HCT116 (cell line): ENCODE measurements around the gene GNAT1. TPM values are rescaled to one million over a fixed set of nuclear protein-coding genes. Genes with fewer than 3 reads are reported as not detected.

ENCODE experiments used
- ATAC-seq: fragments of 200-7000 bp; cut with Tn5 transposase; 2 replicates; pipeline ENCODE4 v1.9.1; 2020; ENCODE audit warnings: mild to moderate bottlenecking, moderate library complexity
- BruUV-seq: library from RNA; stranded (reverse); fragments of 400-500 nt; replicated peaks from 2 replicates; lab custom pipeline; 2021; lab: Mats Ljungman, UMichigan
- CTCF ChIA-PET: fragments of 300-600 bp; sonication (Branson Sonifier 250); formaldehyde crosslinking; loops from one replicate; lab custom pipeline; 2021; ENCODE audit warnings: antibody characterized with exemption; lab: Charles Lee
- POLR2A ChIA-PET: fragments of 300-600, 350-600 bp; sonication (Branson Sonifier 250); formaldehyde crosslinking; loops from one replicate; lab custom pipeline; 2021; ENCODE audit warnings: antibody characterized with exemption; lab: Charles Lee
- RAD21 ChIA-PET, 2 experiments: fragments of 300-600 bp; sonication (Branson Sonifier 250); formaldehyde crosslinking; loops; one replicate each; lab custom pipeline; 2023; ENCODE audit warnings: low total read pairs in 2 of 2; ENCODE audit not compliant: uncharacterized antibody in 2 of 2, unreplicated experiment in 2 of 2, low non-redundant PET in 1 of 2; lab: Charles Lee
- DNase-seq: peaks from one replicate; pipeline ENCODE4 v3.0.0-alpha.2; 2010; ENCODE audit warnings: low read depth, low spot score
- H2AFZ ChIP-seq: fragments of 200-600 bp; shearing (Covaris generic), sonication (generic); 2 replicates; pipeline ENCODE4 v1.6.1; 2017; ENCODE audit warnings: low read depth, mixed run types, mixed read lengths, antibody characterized with exemption, low read length; ENCODE audit not compliant: poor library complexity, severe bottlenecking
- H3K27ac ChIP-seq: 2 replicates; pipeline ENCODE4 v1.5.1; 2012; ENCODE audit warnings: low read depth, low read length
- H3K27me3 ChIP-seq: fragments of 200-600 bp; sonication (generic); 2 replicates; pipeline ENCODE4 v1.6.1; 2016; ENCODE audit warnings: mixed run types, low read length, mixed read lengths; ENCODE audit not compliant: insufficient read depth
- H3K36me3 ChIP-seq, 2 experiments: fragments of 200-500 bp in 1 of 2; fragments of 200-600 bp in 1 of 2; sonication (Bioruptor generic) in 1 of 2; sonication (generic) in 1 of 2; 2 replicates each; pipeline versions ENCODE4 v1.5.1 to v1.6.1; 2014 to 2016; ENCODE audit warnings: low read length in 2 of 2, inconsistent platforms in 1 of 2, mixed read lengths in 1 of 2, mixed run types in 1 of 2; ENCODE audit not compliant: insufficient read depth in 2 of 2, control insufficient read depth in 1 of 2
- H3K4me1 ChIP-seq, 2 experiments: fragments of 200-600 bp in 1 of 2; sonication (generic) in 1 of 2; 2 replicates each; pipeline versions ENCODE4 v1.5.1 to v1.6.1; 2012 to 2017; ENCODE audit warnings: low read length in 2 of 2, inconsistent platforms in 1 of 2, mild to moderate bottlenecking in 1 of 2, mixed read lengths in 1 of 2, mixed run types in 1 of 2, moderate library complexity in 1 of 2; ENCODE audit not compliant: insufficient read depth in 2 of 2, control insufficient read depth in 1 of 2
- H3K4me2 ChIP-seq: fragments of 200-600 bp; sonication (generic); 2 replicates; pipeline ENCODE4 v1.6.1; 2017; ENCODE audit warnings: mixed run types, low read length, mixed read lengths
- H3K4me3 ChIP-seq, 2 experiments: fragments of 200-600 bp in 1 of 2; sonication (generic) in 1 of 2; replicated peaks in 1 of 2; 2 replicates each; pipeline ENCODE4 v1.5.1; 2011 to 2016; ENCODE audit warnings: low read length in 2 of 2, control low read depth in 1 of 2, low read depth in 1 of 2, mild to moderate bottlenecking in 1 of 2, mixed read lengths in 1 of 2, mixed run types in 1 of 2
- H3K79me2 ChIP-seq: fragments of 200-600 bp; sonication (generic); 2 replicates; pipeline ENCODE4 v1.6.1; 2017; ENCODE audit warnings: mild to moderate bottlenecking, mixed run types, low read length, moderate library complexity, mixed read lengths; ENCODE audit not compliant: insufficient read depth
- H3K9ac ChIP-seq: fragments of 200-600 bp; sonication (generic); 2 replicates; pipeline ENCODE4 v1.6.1; 2016; ENCODE audit warnings: low read length, mixed read lengths
- H3K9me2 ChIP-seq: fragments of 200-600 bp; sonication (generic), shearing (Covaris generic); 2 replicates; pipeline ENCODE4 v1.6.1; 2017; ENCODE audit warnings: mixed run types, mild to moderate bottlenecking, moderate library complexity; ENCODE audit not compliant: insufficient read depth
- H3K9me3 ChIP-seq, 2 experiments: fragments of 200-500 bp in 1 of 2; fragments of 200-600 bp in 1 of 2; sonication (Bioruptor generic) in 1 of 2; sonication (generic) in 1 of 2; 2 replicates each; pipeline ENCODE4 v1.6.1; 2014 to 2017; ENCODE audit warnings: low read length in 2 of 2, mixed read lengths in 2 of 2, inconsistent platforms in 1 of 2, low read depth in 1 of 2, mild to moderate bottlenecking in 1 of 2, mixed run types in 1 of 2, moderate library complexity in 1 of 2; ENCODE audit not compliant: control insufficient read depth in 1 of 2, insufficient read depth in 1 of 2
- H4K20me1 ChIP-seq: fragments of 200-600 bp; sonication (generic), shearing (Covaris generic); 2 replicates; pipeline ENCODE4 v1.6.1; 2017; ENCODE audit warnings: mixed run types, mild to moderate bottlenecking, moderate library complexity; ENCODE audit not compliant: insufficient read depth
- CBX3 ChIP-seq: IDR thresholded peaks from 2 replicates; pipeline ENCODE4 v1.6.1; 2012; ENCODE audit warnings: low read depth
- EGR1 ChIP-seq: IDR thresholded peaks from 2 replicates; pipeline ENCODE4 v1.6.1; 2012; ENCODE audit warnings: low read depth
- EZH2 ChIP-seq: fragments of 200-600 bp; sonication (generic); IDR thresholded peaks from 2 replicates; pipeline ENCODE4 v1.6.1; 2017; ENCODE audit warnings: antibody characterized with exemption, mixed run types
- EZH2phosphoT487 ChIP-seq: fragments of 200-600 bp; IDR thresholded peaks from 2 replicates; pipeline ENCODE4 v1.6.1; 2018; ENCODE audit warnings: antibody characterized with exemption, borderline replicate concordance
- POLR2AphosphoS5 ChIP-seq: IDR thresholded peaks from 2 replicates; pipeline ENCODE4 v1.6.1; 2011; ENCODE audit warnings: mild to moderate bottlenecking, low read depth, low read length, moderate library complexity
- SP1 ChIP-seq: IDR thresholded peaks from 2 replicates; pipeline ENCODE4 v1.6.1; 2012; ENCODE audit warnings: low read depth
- ZNF274 ChIP-seq: fragments of 200-500 bp; sonication (Bioruptor generic); IDR thresholded peaks from 2 replicates; pipeline ENCODE4 v1.6.1; 2014; ENCODE audit warnings: mild to moderate bottlenecking, low read depth, low read length, inconsistent platforms
- intact Hi-C: fragments of 100-400 bp; cut with micrococcal nuclease; formaldehyde crosslinking; loops from 2 replicates; pipeline ENCODE4 v1.10.0; 2022
- total RNA-seq: library from RNA; stranded (reverse); gene quantifications from one replicate; pipeline ENCODE4 v1.2.1, GENCODE V29; 2021; ENCODE audit not compliant: unreplicated experiment
- TF ChIP-seq, protein P1 (sequence below), 3 experiments: fragments of 200-600 bp in 1 of 3; sonication (generic) in 1 of 3; IDR thresholded peaks in 2 of 3; conservative IDR thresholded peaks in 1 of 3; 2 replicates each; pipeline ENCODE4 v1.5.1; 2012 to 2017; ENCODE audit warnings: low read depth in 2 of 3, low read length in 2 of 3, antibody characterized with exemption in 1 of 3, borderline replicate concordance in 1 of 3, control low read depth in 1 of 3, mild to moderate bottlenecking in 1 of 3, mixed read lengths in 1 of 3, mixed run types in 1 of 3, moderate library complexity in 1 of 3; ENCODE audit not compliant: insufficient read depth in 1 of 3
- TF ChIP-seq, protein P2 (sequence below): IDR thresholded peaks from 2 replicates; pipeline ENCODE4 v1.6.1; 2012
- TF ChIP-seq, protein P3 (sequence below): IDR thresholded peaks from 2 replicates; pipeline ENCODE4 v1.6.1; 2011; ENCODE audit warnings: mild to moderate bottlenecking, low read length, moderate library complexity; ENCODE audit not compliant: insufficient replicate concordance; ENCODE audit errors: extremely low read depth

Gene GNAT1
- total RNA-seq, 1 experiment from 2014 or later, result not detected

DNA sequence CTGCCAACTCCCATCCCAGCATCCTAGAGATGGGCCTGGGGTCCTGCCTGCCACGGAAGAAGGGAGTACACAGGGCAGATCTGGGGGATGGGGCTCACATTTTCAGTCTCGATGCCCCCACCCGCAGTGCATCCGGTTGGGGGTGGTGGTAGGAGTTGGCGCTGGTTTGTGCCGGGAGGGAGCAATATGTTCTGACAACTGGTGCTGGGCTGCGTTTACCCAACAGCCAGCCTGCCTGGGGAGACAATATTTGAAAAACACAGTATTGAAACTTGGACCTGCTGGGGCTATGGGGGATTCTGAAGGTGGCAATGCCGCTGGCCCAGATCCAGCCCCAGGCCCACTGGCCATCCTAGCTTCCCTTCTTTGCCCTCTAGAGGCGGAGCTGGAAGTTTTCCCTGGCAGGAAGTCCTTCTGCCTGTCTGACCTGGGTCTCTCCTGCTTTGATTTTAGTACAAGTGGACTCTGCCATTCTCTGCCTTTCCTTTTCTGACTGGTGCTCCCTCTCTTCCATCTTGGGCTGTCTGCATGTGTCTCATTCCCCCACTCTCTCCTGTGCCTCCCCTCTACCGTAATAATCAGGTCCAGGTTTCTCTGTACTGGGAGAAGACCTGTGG, 32.8 kb upstream of the GNAT1 start:
- DNase-seq (no peak), ATAC-seq (no peak)
- intact Hi-C loops, result no loop called here
- ChIA-PET RAD21 (no interaction called here), POLR2A (no interaction called here), CTCF (no interaction called here)
- Histone ChIP-seq H3K36me3 (no peaks in the 10 kb centered on the region; a peak in 1 of 4 replicates), H2AFZ (no peak overlapping the region), H3K4me2 (no peak overlapping the region), H4K20me1 (no peaks in the 10 kb centered on the region), H3K4me1 (peaks cover 14 to 55% of the 10 kb centered on the region in 2 experiments), H3K9me2 (no peaks in the 10 kb centered on the region), H3K79me2 (no peaks in the 10 kb centered on the region), H3K27me3 (no peaks in the 10 kb centered on the region), H3K9ac (no peak overlapping the region), H3K27ac (no peak overlapping the region), H3K4me3 (no peak overlapping the region), H3K9me3 (no peaks in the 10 kb centered on the region)
- TF ChIP-seq, protein P1, sequence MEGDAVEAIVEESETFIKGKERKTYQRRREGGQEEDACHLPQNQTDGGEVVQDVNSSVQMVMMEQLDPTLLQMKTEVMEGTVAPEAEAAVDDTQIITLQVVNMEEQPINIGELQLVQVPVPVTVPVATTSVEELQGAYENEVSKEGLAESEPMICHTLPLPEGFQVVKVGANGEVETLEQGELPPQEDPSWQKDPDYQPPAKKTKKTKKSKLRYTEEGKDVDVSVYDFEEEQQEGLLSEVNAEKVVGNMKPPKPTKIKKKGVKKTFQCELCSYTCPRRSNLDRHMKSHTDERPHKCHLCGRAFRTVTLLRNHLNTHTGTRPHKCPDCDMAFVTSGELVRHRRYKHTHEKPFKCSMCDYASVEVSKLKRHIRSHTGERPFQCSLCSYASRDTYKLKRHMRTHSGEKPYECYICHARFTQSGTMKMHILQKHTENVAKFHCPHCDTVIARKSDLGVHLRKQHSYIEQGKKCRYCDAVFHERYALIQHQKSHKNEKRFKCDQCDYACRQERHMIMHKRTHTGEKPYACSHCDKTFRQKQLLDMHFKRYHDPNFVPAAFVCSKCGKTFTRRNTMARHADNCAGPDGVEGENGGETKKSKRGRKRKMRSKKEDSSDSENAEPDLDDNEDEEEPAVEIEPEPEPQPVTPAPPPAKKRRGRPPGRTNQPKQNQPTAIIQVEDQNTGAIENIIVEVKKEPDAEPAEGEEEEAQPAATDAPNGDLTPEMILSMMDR (IDR thresholded peaks at IDR 0.05 in 2 of 3, conservative IDR thresholded peaks at IDR 0.05 in 1 of 3; ENCODE audit: borderline replicate concordance in 1 of 3, insufficient read depth in 1 of 3, low read depth in 2 of 3, low read length in 2 of 3), result 0 out of 6 replicates have a peak, but pooled peaks of 1 of the 3 experiments have one; percentile 7
- TF ChIP-seq EGR1, result no peak
- no TSS peak for BruUV-seq

DNA sequence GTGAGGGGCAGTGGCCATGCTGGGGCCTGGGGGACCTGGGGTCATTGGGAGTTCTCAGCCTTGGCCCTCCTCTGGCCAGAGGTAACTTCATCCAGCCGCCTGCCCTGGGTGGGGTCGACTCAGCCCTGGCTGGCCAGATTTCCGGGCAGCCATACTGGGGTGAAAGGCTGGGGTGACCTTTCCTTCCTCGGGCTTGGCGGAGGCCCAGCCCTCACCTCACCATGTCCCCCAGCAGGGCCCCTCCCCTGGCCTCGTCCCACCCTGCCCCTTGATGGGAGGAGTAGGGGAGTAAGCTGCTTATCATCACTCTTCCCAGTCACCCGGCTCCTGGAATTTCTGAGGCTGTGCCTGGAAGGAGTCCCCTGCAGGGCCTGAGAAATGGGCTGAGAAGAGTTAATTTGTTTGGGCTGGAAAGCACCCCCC, 30.8 kb upstream of the GNAT1 start:
- H3K4me2 ChIP-seq, result peak overlapping the region; percentile 42
- CTCF ChIA-PET, result no interaction called here

More for the DNA sequence above, 30.8 kb upstream of the GNAT1 start:
- no peaks in the 10 kb centered on the region for H3K27me3 ChIP-seq
- no peak overlapping the region for H3K9ac ChIP-seq
- H3K27ac ChIP-seq, result no peak overlapping the region
- no peaks in the 10 kb centered on the region for H3K9me3 ChIP-seq
- no peak for ATAC-seq
- intact Hi-C loops, result no loop called here
- no peak for TF ChIP-seq EZH2
- TF ChIP-seq POLR2AphosphoS5, result no peak
- no peak for TF ChIP-seq SP1
- TF ChIP-seq, protein P2, sequence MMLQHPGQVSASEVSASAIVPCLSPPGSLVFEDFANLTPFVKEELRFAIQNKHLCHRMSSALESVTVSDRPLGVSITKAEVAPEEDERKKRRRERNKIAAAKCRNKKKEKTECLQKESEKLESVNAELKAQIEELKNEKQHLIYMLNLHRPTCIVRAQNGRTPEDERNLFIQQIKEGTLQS, result no peak
- TF ChIP-seq ZNF274, result no peak
- TF ChIP-seq CBX3, result no peak
- TF ChIP-seq EZH2phosphoT487, result no peak
- TF ChIP-seq, protein P3, sequence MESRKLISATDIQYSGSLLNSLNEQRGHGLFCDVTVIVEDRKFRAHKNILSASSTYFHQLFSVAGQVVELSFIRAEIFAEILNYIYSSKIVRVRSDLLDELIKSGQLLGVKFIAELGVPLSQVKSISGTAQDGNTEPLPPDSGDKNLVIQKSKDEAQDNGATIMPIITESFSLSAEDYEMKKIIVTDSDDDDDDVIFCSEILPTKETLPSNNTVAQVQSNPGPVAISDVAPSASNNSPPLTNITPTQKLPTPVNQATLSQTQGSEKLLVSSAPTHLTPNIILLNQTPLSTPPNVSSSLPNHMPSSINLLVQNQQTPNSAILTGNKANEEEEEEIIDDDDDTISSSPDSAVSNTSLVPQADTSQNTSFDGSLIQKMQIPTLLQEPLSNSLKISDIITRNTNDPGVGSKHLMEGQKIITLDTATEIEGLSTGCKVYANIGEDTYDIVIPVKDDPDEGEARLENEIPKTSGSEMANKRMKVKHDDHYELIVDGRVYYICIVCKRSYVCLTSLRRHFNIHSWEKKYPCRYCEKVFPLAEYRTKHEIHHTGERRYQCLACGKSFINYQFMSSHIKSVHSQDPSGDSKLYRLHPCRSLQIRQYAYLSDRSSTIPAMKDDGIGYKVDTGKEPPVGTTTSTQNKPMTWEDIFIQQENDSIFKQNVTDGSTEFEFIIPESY, result no peak
- TF ChIP-seq, protein P1 (IDR thresholded peaks at IDR 0.05 in 2 of 3, conservative IDR thresholded peaks at IDR 0.05 in 1 of 3; ENCODE audit: borderline replicate concordance in 1 of 3, insufficient read depth in 1 of 3, low read depth in 2 of 3, low read length in 2 of 3), result no peak
- TF ChIP-seq, all 23 proteins: peak for 0
- Histone ChIP-seq H3K4me3 (no peak overlapping the region), H3K9me2 (no peaks in the 10 kb centered on the region), H2AFZ (no peak overlapping the region), H3K36me3 (no peaks in the 10 kb centered on the region; a peak in 1 of 4 replicates), H4K20me1 (no peaks in the 10 kb centered on the region), H3K79me2 (no peaks in the 10 kb centered on the region), H3K4me1 (peaks cover 14 to 46% of the 10 kb centered on the region in 2 experiments)
- BruUV-seq, result no TSS peak
- DNase-seq, result no peak
- RAD21 ChIA-PET, result no interaction called here
- POLR2A ChIA-PET, result no interaction called here
